Measurements from ENCODE around the gene COL18A1. TPM values are rescaled to one million over a fixed set of nuclear protein-coding genes. Genes with fewer than 3 reads are reported as not detected.

Gene COL18A1
- polyA plus RNA-seq, 1 of the 3 experiments (the other 2 are of a cell fraction), result 118 TPM

DNA sequence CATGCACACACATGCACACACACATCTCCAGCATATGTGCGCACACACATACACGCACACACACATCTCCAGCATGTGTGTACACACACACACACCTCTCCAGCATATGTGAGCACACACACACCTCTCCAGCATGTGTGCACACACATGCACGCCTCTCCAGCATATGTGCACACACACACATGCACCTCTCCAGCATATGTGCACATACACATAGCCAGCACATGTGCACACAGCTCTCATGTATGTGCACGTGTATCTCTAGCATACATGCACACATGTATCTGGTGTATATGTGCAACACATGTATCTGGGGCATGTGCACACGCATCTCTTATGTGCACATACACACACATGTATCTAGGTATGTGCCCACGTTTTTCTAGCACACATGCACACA, 79.4 kb downstream of the COL18A1 start:
- H3K36me3 ChIP-seq (replicated peaks in 1 of 2; ENCODE audit: control insufficient read depth in 1 of 2, insufficient read depth in 2 of 2, low read length in 1 of 2), result peaks cover 9 to 56% of the 10 kb centered on the region in 2 experiments

More for the DNA sequence above, 79.4 kb downstream of the COL18A1 start:
- Histone ChIP-seq H3K27ac (ENCODE audit: low read depth in 2 of 2, low read length in 1 of 2) (no peak overlapping the region), H3K27me3 (ENCODE audit: insufficient read depth) (no peaks in the 10 kb centered on the region), H4K20me1 (ENCODE audit: insufficient read depth) (no peaks in the 10 kb centered on the region), H3K9ac (no peak overlapping the region), H2AFZ (ENCODE audit: low read depth) (no peak overlapping the region), H3K79me2 (ENCODE audit: insufficient read depth) (no peaks in the 10 kb centered on the region), H3K9me3 (no peaks in the 10 kb centered on the region), H3K9me2 (no peaks in the 10 kb centered on the region), H3K4me1 (ENCODE audit: control insufficient read depth in 1 of 2, insufficient read depth in 2 of 2, low read depth in 1 of 2, low read length in 1 of 2) (no peaks in the 10 kb centered on the region), H3K4me2 (no peak overlapping the region), H3K4me3 (ENCODE audit: low read depth in 2 of 2, low read length in 1 of 2) (no peak overlapping the region), H3F3A (replicated peaks; ENCODE audit: insufficient read depth) (no peaks in the 10 kb centered on the region)
- TF ChIP-seq, protein P1, sequence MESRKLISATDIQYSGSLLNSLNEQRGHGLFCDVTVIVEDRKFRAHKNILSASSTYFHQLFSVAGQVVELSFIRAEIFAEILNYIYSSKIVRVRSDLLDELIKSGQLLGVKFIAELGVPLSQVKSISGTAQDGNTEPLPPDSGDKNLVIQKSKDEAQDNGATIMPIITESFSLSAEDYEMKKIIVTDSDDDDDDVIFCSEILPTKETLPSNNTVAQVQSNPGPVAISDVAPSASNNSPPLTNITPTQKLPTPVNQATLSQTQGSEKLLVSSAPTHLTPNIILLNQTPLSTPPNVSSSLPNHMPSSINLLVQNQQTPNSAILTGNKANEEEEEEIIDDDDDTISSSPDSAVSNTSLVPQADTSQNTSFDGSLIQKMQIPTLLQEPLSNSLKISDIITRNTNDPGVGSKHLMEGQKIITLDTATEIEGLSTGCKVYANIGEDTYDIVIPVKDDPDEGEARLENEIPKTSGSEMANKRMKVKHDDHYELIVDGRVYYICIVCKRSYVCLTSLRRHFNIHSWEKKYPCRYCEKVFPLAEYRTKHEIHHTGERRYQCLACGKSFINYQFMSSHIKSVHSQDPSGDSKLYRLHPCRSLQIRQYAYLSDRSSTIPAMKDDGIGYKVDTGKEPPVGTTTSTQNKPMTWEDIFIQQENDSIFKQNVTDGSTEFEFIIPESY (IDR thresholded peaks at IDR 0.05; ENCODE audit: borderline replicate concordance, low read depth), result no peak
- TF ChIP-seq NFIC (IDR thresholded peaks at IDR 0.05; ENCODE audit: borderline replicate concordance) (no peak), FOXM1 (IDR thresholded peaks at IDR 0.05; ENCODE audit: low read depth) (no peak), SMC3 (IDR thresholded peaks at IDR 0.05; ENCODE audit: low read depth, low read length) (no peak), TCF12 (IDR thresholded peaks at IDR 0.05) (no peak), MEF2A (IDR thresholded peaks at IDR 0.05; ENCODE audit: borderline replicate concordance, low read depth) (no peak), TAF1 (IDR thresholded peaks at IDR 0.05; ENCODE audit: borderline replicate concordance, low read depth, low read length) (no peak), RAD21 (IDR thresholded peaks at IDR 0.05; ENCODE audit: low read length) (no peak), RCOR1 (IDR thresholded peaks at IDR 0.05; ENCODE audit: low read length) (no peak), EP300 (IDR thresholded peaks at IDR 0.05; ENCODE audit: borderline replicate concordance in 1 of 2, low read depth in 1 of 2, low read length in 1 of 2) (no peak), EZH2phosphoT487 (IDR thresholded peaks at IDR 0.05; ENCODE audit: borderline replicate concordance, low read depth) (no peak), SIN3A (IDR thresholded peaks at IDR 0.05; ENCODE audit: borderline replicate concordance, low read depth, low read length) (no peak), RXRA (IDR thresholded peaks at IDR 0.05; ENCODE audit: borderline replicate concordance, low read depth) (no peak), RFX5 (IDR thresholded peaks at IDR 0.05; ENCODE audit: low read length) (no peak), GABPA (IDR thresholded peaks at IDR 0.05; ENCODE audit: low read depth) (no peak)
- TF ChIP-seq, protein P2, sequence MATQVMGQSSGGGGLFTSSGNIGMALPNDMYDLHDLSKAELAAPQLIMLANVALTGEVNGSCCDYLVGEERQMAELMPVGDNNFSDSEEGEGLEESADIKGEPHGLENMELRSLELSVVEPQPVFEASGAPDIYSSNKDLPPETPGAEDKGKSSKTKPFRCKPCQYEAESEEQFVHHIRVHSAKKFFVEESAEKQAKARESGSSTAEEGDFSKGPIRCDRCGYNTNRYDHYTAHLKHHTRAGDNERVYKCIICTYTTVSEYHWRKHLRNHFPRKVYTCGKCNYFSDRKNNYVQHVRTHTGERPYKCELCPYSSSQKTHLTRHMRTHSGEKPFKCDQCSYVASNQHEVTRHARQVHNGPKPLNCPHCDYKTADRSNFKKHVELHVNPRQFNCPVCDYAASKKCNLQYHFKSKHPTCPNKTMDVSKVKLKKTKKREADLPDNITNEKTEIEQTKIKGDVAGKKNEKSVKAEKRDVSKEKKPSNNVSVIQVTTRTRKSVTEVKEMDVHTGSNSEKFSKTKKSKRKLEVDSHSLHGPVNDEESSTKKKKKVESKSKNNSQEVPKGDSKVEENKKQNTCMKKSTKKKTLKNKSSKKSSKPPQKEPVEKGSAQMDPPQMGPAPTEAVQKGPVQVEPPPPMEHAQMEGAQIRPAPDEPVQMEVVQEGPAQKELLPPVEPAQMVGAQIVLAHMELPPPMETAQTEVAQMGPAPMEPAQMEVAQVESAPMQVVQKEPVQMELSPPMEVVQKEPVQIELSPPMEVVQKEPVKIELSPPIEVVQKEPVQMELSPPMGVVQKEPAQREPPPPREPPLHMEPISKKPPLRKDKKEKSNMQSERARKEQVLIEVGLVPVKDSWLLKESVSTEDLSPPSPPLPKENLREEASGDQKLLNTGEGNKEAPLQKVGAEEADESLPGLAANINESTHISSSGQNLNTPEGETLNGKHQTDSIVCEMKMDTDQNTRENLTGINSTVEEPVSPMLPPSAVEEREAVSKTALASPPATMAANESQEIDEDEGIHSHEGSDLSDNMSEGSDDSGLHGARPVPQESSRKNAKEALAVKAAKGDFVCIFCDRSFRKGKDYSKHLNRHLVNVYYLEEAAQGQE (IDR thresholded peaks at IDR 0.05; ENCODE audit: low read depth, low read length), result no peak
- TF ChIP-seq, protein P3, sequence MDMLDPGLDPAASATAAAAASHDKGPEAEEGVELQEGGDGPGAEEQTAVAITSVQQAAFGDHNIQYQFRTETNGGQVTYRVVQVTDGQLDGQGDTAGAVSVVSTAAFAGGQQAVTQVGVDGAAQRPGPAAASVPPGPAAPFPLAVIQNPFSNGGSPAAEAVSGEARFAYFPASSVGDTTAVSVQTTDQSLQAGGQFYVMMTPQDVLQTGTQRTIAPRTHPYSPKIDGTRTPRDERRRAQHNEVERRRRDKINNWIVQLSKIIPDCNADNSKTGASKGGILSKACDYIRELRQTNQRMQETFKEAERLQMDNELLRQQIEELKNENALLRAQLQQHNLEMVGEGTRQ (IDR thresholded peaks at IDR 0.05; ENCODE audit: borderline replicate concordance, low read depth, low read length), result no peak
- TF ChIP-seq, protein P4, sequence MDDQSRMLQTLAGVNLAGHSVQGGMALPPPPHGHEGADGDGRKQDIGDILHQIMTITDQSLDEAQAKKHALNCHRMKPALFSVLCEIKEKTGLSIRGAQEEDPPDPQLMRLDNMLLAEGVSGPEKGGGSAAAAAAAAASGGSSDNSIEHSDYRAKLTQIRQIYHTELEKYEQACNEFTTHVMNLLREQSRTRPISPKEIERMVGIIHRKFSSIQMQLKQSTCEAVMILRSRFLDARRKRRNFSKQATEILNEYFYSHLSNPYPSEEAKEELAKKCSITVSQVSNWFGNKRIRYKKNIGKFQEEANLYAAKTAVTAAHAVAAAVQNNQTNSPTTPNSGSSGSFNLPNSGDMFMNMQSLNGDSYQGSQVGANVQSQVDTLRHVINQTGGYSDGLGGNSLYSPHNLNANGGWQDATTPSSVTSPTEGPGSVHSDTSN (IDR thresholded peaks at IDR 0.05), result no peak
- TF ChIP-seq, protein P5, sequence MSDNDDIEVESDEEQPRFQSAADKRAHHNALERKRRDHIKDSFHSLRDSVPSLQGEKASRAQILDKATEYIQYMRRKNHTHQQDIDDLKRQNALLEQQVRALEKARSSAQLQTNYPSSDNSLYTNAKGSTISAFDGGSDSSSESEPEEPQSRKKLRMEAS (IDR thresholded peaks at IDR 0.05; ENCODE audit: low read depth), result no peak
- 85% methylated on average over 6 of the region's 6 CpGs for WGBS (ENCODE audit: low lambda C conversion rate)
- ChIA-PET CTCF (no interaction called here), POLR2A (no interaction called here)
- no peak for DNase-seq
